Measurements from ENCODE around the gene ADAMTS2.

- no peak for TF ChIP-seq TBP (IDR thresholded peaks at IDR 0.05; ENCODE audit: low read depth, low read length)
- no peak for TF ChIP-seq POLR2A (IDR thresholded peaks at IDR 0.05; ENCODE audit: control extremely low read depth in 1 of 2, low read depth in 2 of 2, low read length in 2 of 2)
- TF ChIP-seq, protein P1, sequence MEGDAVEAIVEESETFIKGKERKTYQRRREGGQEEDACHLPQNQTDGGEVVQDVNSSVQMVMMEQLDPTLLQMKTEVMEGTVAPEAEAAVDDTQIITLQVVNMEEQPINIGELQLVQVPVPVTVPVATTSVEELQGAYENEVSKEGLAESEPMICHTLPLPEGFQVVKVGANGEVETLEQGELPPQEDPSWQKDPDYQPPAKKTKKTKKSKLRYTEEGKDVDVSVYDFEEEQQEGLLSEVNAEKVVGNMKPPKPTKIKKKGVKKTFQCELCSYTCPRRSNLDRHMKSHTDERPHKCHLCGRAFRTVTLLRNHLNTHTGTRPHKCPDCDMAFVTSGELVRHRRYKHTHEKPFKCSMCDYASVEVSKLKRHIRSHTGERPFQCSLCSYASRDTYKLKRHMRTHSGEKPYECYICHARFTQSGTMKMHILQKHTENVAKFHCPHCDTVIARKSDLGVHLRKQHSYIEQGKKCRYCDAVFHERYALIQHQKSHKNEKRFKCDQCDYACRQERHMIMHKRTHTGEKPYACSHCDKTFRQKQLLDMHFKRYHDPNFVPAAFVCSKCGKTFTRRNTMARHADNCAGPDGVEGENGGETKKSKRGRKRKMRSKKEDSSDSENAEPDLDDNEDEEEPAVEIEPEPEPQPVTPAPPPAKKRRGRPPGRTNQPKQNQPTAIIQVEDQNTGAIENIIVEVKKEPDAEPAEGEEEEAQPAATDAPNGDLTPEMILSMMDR (IDR thresholded peaks at IDR 0.05; ENCODE audit: control extremely low read depth in 1 of 3, insufficient read depth in 1 of 3, low read depth in 1 of 3, low read length in 3 of 3) = no peak
- TF ChIP-seq YY1 (IDR thresholded peaks at IDR 0.05; ENCODE audit: low read depth, low read length) = no peak
- TF ChIP-seq RAD21 (IDR thresholded peaks at IDR 0.05 in 1 of 2, conservative IDR thresholded peaks at IDR 0.05 in 1 of 2; ENCODE audit: low read depth in 2 of 2, low read length in 2 of 2) = no peak
- TF ChIP-seq TEAD4 (IDR thresholded peaks at IDR 0.05; ENCODE audit: low read depth, low read length) = no peak
- no peak for TF ChIP-seq TCF12 (IDR thresholded peaks at IDR 0.05; ENCODE audit: low read depth, low read length)
- no peak for TF ChIP-seq MAFK (IDR thresholded peaks at IDR 0.05; ENCODE audit: low read depth, low read length)
- TF ChIP-seq SP2 (IDR thresholded peaks at IDR 0.05; ENCODE audit: low read length) = no peak
- TF ChIP-seq EZH2 (IDR thresholded peaks at IDR 0.05; ENCODE audit: low read depth, low read length, severe bottlenecking) = no peak
- no peak for TF ChIP-seq FOSL1 (IDR thresholded peaks at IDR 0.05; ENCODE audit: insufficient read depth, low read depth, low read length)
- TF ChIP-seq SIX5 (IDR thresholded peaks at IDR 0.05; ENCODE audit: low read depth, low read length) = no peak
- no peak for TF ChIP-seq BCL11A (IDR thresholded peaks at IDR 0.05; ENCODE audit: low read depth in 2 of 2, low read length in 2 of 2)
- no peak for TF ChIP-seq TAF1 (IDR thresholded peaks at IDR 0.05; ENCODE audit: low read depth, low read length)
These were observed 22.2 kb upstream of the ADAMTS2 start for GRCh38 chr5:179367491-179367890.
